Cerebellar nuclear complex (tissue), 1 donor: ENCODE measurements around the gene VIM.
"Not testable (repeated sequence)": the region's sequence is repeated elsewhere in the genome, so short reads cannot be mapped to it uniquely, and the experiment has no call there.

ENCODE experiments used
- DNase-seq, 2 experiments: peaks; one replicate each; lab custom pipeline; 2025; lab: John Stamatoyannopoulos, UW

Gene VIM

GRCh38 chr10:17256627-17257026 is 28.6 kb downstream of the VIM start:
- no peak for DNase-seq

GRCh38 chr10:17257466-17258321 is 29.7 kb downstream of the VIM start:
- peak in 1 of 2 experiments; percentile 6 for DNase-seq

- DNase-seq: no peak
These were observed 34.5 kb downstream of the VIM start for GRCh38 chr10:17262502-17262901.

GRCh38 chr10:17263580-17263979 is 35.5 kb downstream of the VIM start:
- DNase-seq: no peak

GRCh38 chr10:17265468-17265867 is 37.4 kb downstream of the VIM start:
- no peak for DNase-seq

- DNase-seq: not testable (repeated sequence)
These were observed 38.5 kb downstream of the VIM start for GRCh38 chr10:17266549-17266948.

- DNase-seq: no peak
These were observed 44.6 kb downstream of the VIM start for GRCh38 chr10:17272648-17273047.

- DNase-seq: no peak
These were observed 45.4 kb downstream of the VIM start for GRCh38 chr10:17273403-17273802.

GRCh38 chr10:17276756-17277424 is 48.8 kb downstream of the VIM start:
- no peak for DNase-seq

- no peak for DNase-seq
These were observed 50.7 kb downstream of the VIM start for GRCh38 chr10:17278607-17279240.

GRCh38 chr10:17282311-17282710 is 54.3 kb downstream of the VIM start:
- DNase-seq: no peak

- no peak for DNase-seq
These were observed 58.8 kb downstream of the VIM start for GRCh38 chr10:17286562-17287550.
